SU-DHL-6 (cell line): Measurements from ENCODE around the gene AKR1C1.

Source experiments
- EZH2phosphoT487 ChIP-seq: fragments of 200-600 bp; sonication (generic), shearing (Covaris generic); conservative IDR thresholded peaks from 2 replicates; pipeline ENCODE4 v1.6.1; 2018; ENCODE audit warnings: mild to moderate bottlenecking, antibody characterized with exemption, low read length, moderate library complexity, mixed read lengths
- TF ChIP-seq, protein P1 (sequence below): fragments of 200-600 bp; sonication (generic); IDR thresholded peaks from one replicate; pipeline ENCODE4 v1.5.1; 2017; ENCODE audit warnings: antibody characterized with exemption, mild to moderate bottlenecking, low read length, moderate library complexity; ENCODE audit not compliant: insufficient read depth, poor library complexity, severe bottlenecking

- TF ChIP-seq, protein P1, sequence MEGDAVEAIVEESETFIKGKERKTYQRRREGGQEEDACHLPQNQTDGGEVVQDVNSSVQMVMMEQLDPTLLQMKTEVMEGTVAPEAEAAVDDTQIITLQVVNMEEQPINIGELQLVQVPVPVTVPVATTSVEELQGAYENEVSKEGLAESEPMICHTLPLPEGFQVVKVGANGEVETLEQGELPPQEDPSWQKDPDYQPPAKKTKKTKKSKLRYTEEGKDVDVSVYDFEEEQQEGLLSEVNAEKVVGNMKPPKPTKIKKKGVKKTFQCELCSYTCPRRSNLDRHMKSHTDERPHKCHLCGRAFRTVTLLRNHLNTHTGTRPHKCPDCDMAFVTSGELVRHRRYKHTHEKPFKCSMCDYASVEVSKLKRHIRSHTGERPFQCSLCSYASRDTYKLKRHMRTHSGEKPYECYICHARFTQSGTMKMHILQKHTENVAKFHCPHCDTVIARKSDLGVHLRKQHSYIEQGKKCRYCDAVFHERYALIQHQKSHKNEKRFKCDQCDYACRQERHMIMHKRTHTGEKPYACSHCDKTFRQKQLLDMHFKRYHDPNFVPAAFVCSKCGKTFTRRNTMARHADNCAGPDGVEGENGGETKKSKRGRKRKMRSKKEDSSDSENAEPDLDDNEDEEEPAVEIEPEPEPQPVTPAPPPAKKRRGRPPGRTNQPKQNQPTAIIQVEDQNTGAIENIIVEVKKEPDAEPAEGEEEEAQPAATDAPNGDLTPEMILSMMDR, result no peak
- TF ChIP-seq EZH2phosphoT487, result no peak
These were observed 54.9 kb downstream of the AKR1C1 start for GRCh38 chr10:5018134-5018533.
